OCI-LY7 (cell line): Measurements from ENCODE around the gene GPSM1. TPM values are rescaled to one million over a fixed set of nuclear protein-coding genes. Genes with fewer than 3 reads are reported as not detected.
A peak's percentile ranks its signal among the peaks of the same experiment; 100 is the strongest.
"Not testable (repeated sequence)": the region's sequence is repeated elsewhere in the genome, so short reads cannot be mapped to it uniquely, and the experiment has no call there.

Source experiments
- BruUV-seq: library from RNA; stranded (reverse); fragments of 400-500 nt; replicated peaks from 2 replicates; lab custom pipeline; 2021; lab: Mats Ljungman, UMichigan
- CTCF ChIA-PET: fragments of 300-600 bp; sonication (Branson Sonifier 250); formaldehyde crosslinking; loops from one replicate; lab custom pipeline; 2022; ENCODE audit warnings: antibody characterized with exemption; ENCODE audit not compliant: unreplicated experiment; lab: Charles Lee
- POLR2A ChIA-PET: fragments of 300-600 bp; sonication (Branson Sonifier 250); formaldehyde crosslinking; loops from one replicate; lab custom pipeline; 2022; ENCODE audit warnings: antibody characterized with exemption; lab: Charles Lee
- DNase-seq: peaks from one replicate; pipeline ENCODE4 v3.0.0-alpha.2; 2015; ENCODE audit warnings: low spot score
- H2AFZ ChIP-seq: fragments of 200-600 bp; sonication (generic), shearing (Covaris generic); 2 replicates; pipeline ENCODE4 v1.6.1; 2014; ENCODE audit warnings: mild to moderate bottlenecking, antibody characterized with exemption, low read length, moderate library complexity
- H3K27ac ChIP-seq: fragments of 200-600 bp; sonication (generic); 2 replicates; pipeline ENCODE4 v1.5.1; 2014; ENCODE audit warnings: mixed run types, low read depth, mild to moderate bottlenecking, moderate library complexity, low read length, inconsistent platforms; ENCODE audit not compliant: poor library complexity, severe bottlenecking
- H3K36me3 ChIP-seq: fragments of 200-600 bp; sonication (generic); 2 replicates; pipeline ENCODE4 v1.6.1; 2014; ENCODE audit warnings: mild to moderate bottlenecking, antibody characterized with exemption, low read length, moderate library complexity, mixed read lengths; ENCODE audit not compliant: insufficient read depth
- H3K4me1 ChIP-seq: fragments of 200-600 bp; sonication (generic); 2 replicates; pipeline ENCODE4 v1.5.1; 2014; ENCODE audit warnings: mild to moderate bottlenecking, low read length; ENCODE audit not compliant: insufficient read depth, poor library complexity, severe bottlenecking
- H3K4me2 ChIP-seq: fragments of 200-600 bp; sonication (generic); 2 replicates; pipeline ENCODE4 v1.6.1; 2014; ENCODE audit warnings: mild to moderate bottlenecking, low read length
- H3K4me3 ChIP-seq: fragments of 200-600 bp; sonication (generic); 2 replicates; pipeline ENCODE4 v1.5.1; 2014; ENCODE audit warnings: mild to moderate bottlenecking, low read depth, low read length; ENCODE audit not compliant: poor library complexity, severe bottlenecking
- H3K79me2 ChIP-seq: fragments of 200-600 bp; sonication (generic); 2 replicates; pipeline ENCODE4 v1.6.1; 2016; ENCODE audit warnings: low read depth, mild to moderate bottlenecking, low read length, moderate library complexity, mixed read lengths; ENCODE audit not compliant: insufficient read depth
- H3K9me2 ChIP-seq: fragments of 200-600 bp; sonication (generic); 2 replicates; pipeline ENCODE4 v1.6.1; 2016; ENCODE audit warnings: mild to moderate bottlenecking, low read length, mixed read lengths; ENCODE audit not compliant: insufficient read depth
- H3K9me3 ChIP-seq: fragments of 200-600 bp; sonication (generic); 2 replicates; pipeline ENCODE4 v1.6.1; 2014; ENCODE audit warnings: mild to moderate bottlenecking, mixed run types, low read length, mixed read lengths
- H4K20me1 ChIP-seq: fragments of 200-600 bp; sonication (generic); 2 replicates; pipeline ENCODE4 v1.6.1; 2014; ENCODE audit warnings: mild to moderate bottlenecking, antibody characterized with exemption, low read length, moderate library complexity, mixed read lengths; ENCODE audit not compliant: insufficient read depth
- CTCF ChIP-seq: fragments of 200-600 bp; sonication (generic); conservative IDR thresholded peaks from 2 replicates; pipeline ENCODE4 v1.5.1; 2014; ENCODE audit warnings: mild to moderate bottlenecking, antibody characterized with exemption, low read length, moderate library complexity, mixed read lengths
- EZH2phosphoT487 ChIP-seq: fragments of 200-600 bp; sonication (generic); IDR thresholded peaks from 2 replicates; pipeline ENCODE4 v1.6.1; 2018; ENCODE audit warnings: low read depth, borderline replicate concordance, mild to moderate bottlenecking, mixed run types, antibody characterized with exemption, low read length, moderate library complexity, mixed read lengths
- intact Hi-C: fragments of 100-400 bp; cut with micrococcal nuclease; formaldehyde crosslinking; loops from one replicate; pipeline ENCODE4 v1.10.0; 2022; ENCODE audit not compliant: unreplicated experiment
- total RNA-seq, 2 experiments: library from RNA; depleted of rRNA in 1 of 2; stranded (reverse); fragments of >200 nt in 1 of 2; shearing (Covaris generic) in 1 of 2; gene quantifications; 2 replicates each; pipeline ENCODE4 v1.2.3, GENCODE V29; 2014 to 2022

GPSM1 gene
- total RNA-seq, 2 experiments from 2014 or later: not detected

- Histone ChIP-seq H3K36me3 (no peaks in the 10 kb centered on the region), H3K9me3 (peaks cover 16% of the 10 kb centered on the region; the same call in 1 of the 2 replicates), H3K4me1 (no peaks in the 10 kb centered on the region), H3K4me3 (no peak overlapping the region), H2AFZ (no peak overlapping the region), H3K9me2 (no peaks in the 10 kb centered on the region), H4K20me1 (no peaks in the 10 kb centered on the region), H3K4me2 (no peak overlapping the region), H3K27ac (no peak overlapping the region), H3K79me2 (no peaks in the 10 kb centered on the region)
- no TSS peak for BruUV-seq
- DNase-seq: peak; percentile 13
- TF ChIP-seq EZH2phosphoT487: no peak
- POLR2A ChIA-PET: no interaction called here
- intact Hi-C loops: no loop called here
- CTCF ChIA-PET: no interaction called here
Measured at GRCh38 chr9:136318111-136318775, 9.1 kb upstream of the GPSM1 start.

GRCh38 chr9:136318776-136319241, 8.5 kb upstream of the GPSM1 start:
- no TSS peak for BruUV-seq
- Histone ChIP-seq H3K4me3 (no peak overlapping the region), H2AFZ (no peak overlapping the region), H3K79me2 (no peaks in the 10 kb centered on the region), H3K9me3 (peaks cover 16% of the 10 kb centered on the region; the same call in 1 of the 2 replicates), H3K36me3 (no peaks in the 10 kb centered on the region), H4K20me1 (no peaks in the 10 kb centered on the region), H3K4me1 (no peaks in the 10 kb centered on the region), H3K4me2 (no peak overlapping the region), H3K27ac (no peak overlapping the region), H3K9me2 (no peaks in the 10 kb centered on the region)
- no peak for DNase-seq
- POLR2A ChIA-PET: no interaction called here
- CTCF ChIA-PET: no interaction called here
- intact Hi-C loops: no loop called here
- TF ChIP-seq CTCF (no peak), EZH2phosphoT487 (no peak)

- H3K4me3 ChIP-seq, BruUV-seq, CTCF ChIA-PET, intact Hi-C loops, DNase-seq, H3K9me2 ChIP-seq, H3K27ac ChIP-seq, H2AFZ ChIP-seq, H3K79me2 ChIP-seq, H4K20me1 ChIP-seq, H3K4me2 ChIP-seq, H3K36me3 ChIP-seq, H3K4me1 ChIP-seq: not testable (repeated sequence)
- H3K9me3 ChIP-seq: peaks cover 16% of the 10 kb centered on the region; the same call in 1 of the 2 replicates
- POLR2A ChIA-PET: interaction anchor here (0.6 kb wide), 1 partner anchor 538 kb away, joined by 3 read pairs; no protein-coding TSS in a partner anchor
Measured at GRCh38 chr9:136319244-136319643, 8.1 kb upstream of the GPSM1 start.

GRCh38 chr9:136319955-136320354, 7.4 kb upstream of the GPSM1 start:
- CTCF ChIA-PET, H2AFZ ChIP-seq, H3K4me2 ChIP-seq, H3K36me3 ChIP-seq, BruUV-seq, H3K27ac ChIP-seq, DNase-seq, H3K4me3 ChIP-seq, H3K9me2 ChIP-seq, H3K79me2 ChIP-seq, intact Hi-C loops, H3K4me1 ChIP-seq, H4K20me1 ChIP-seq: not testable (repeated sequence)
- POLR2A ChIA-PET: interaction anchor here (0.6 kb wide), 1 partner anchor 539 kb away, joined by 3 read pairs; no protein-coding TSS in a partner anchor
- H3K9me3 ChIP-seq: 0 out of 2 replicates have a peak, but pooled peaks cover 11% of the 10 kb centered on the region

GRCh38 chr9:136320972-136321371, 6.4 kb upstream of the GPSM1 start:
- DNase-seq, H3K4me1 ChIP-seq, CTCF ChIA-PET, H3K36me3 ChIP-seq, H2AFZ ChIP-seq, H3K9me3 ChIP-seq, POLR2A ChIA-PET, H3K27ac ChIP-seq, H3K9me2 ChIP-seq, H3K4me2 ChIP-seq, intact Hi-C loops, H4K20me1 ChIP-seq, BruUV-seq, H3K79me2 ChIP-seq, H3K4me3 ChIP-seq: not testable (repeated sequence)
